Psoas muscle (tissue), 8 donors: Measurements from ENCODE around the gene CTDP1. TPM values are rescaled to one million over a fixed set of nuclear protein-coding genes. Genes with fewer than 3 reads are reported as not detected.

Experiments used
- ATAC-seq, 4 donors: fragments of 200-7000 bp; cut with Tn5 transposase; one replicate each; pipeline ENCODE4 v1.9.1; 2020; ENCODE audit warnings: moderate library complexity in 3 of 4, mild to moderate bottlenecking in 2 of 4
- DNase-seq, 2 donors: peaks; one replicate each; pipeline ENCODE4 v3.0.0-alpha.2; 2020
- H3K27ac ChIP-seq: fragments of 200-600 bp; one replicate; pipeline ENCODE4 v1.8.0; 2022
- H3K27me3 ChIP-seq, 3 donors: fragments of 200-600 bp in 1 of 3; one replicate each; pipeline versions ENCODE4 v1.6.1 to v1.8.0; 2013 to 2022; ENCODE audit warnings: low read length in 2 of 3, mild to moderate bottlenecking in 2 of 3, moderate library complexity in 1 of 3; ENCODE audit not compliant: insufficient read depth in 3 of 3
- H3K36me3 ChIP-seq, 2 donors: fragments of 200-600 bp in 1 of 2; one replicate each; pipeline versions ENCODE4 v1.6.1 to v1.8.0; 2013 to 2022; ENCODE audit warnings: low read depth in 1 of 2, mild to moderate bottlenecking in 1 of 2, moderate library complexity in 1 of 2; ENCODE audit not compliant: insufficient read depth in 1 of 2
- H3K4me1 ChIP-seq: fragments of 200-600 bp; one replicate; pipeline ENCODE4 v1.8.0; 2022
- H3K4me3 ChIP-seq: fragments of 200-600 bp; one replicate; pipeline ENCODE4 v1.8.0; 2022; ENCODE audit warnings: mild to moderate bottlenecking
- H3K9me3 ChIP-seq: fragments of 200-600 bp; one replicate; pipeline ENCODE4 v1.8.0; 2022
- WGBS, 3 donors: extraction: QIAGEN DNeasy Blood & Tissue Kit; methylation state at CpG; one replicate each; pipeline versions ENCODE4 v1.1.6 to v1.1.7; 2013; 5-methylcytosine and 5-hydroxymethylcytosine counted together
- intact Hi-C, 2 donors: fragments of 100-400 bp; cut with DNase I; formaldehyde crosslinking; loops; one replicate each; pipeline versions ENCODE4 v1.11.0 to v1.14.2; 2022
- polyA plus RNA-seq, 3 donors: library from polyadenylated mRNA; stranded (reverse); fragments of 200-250 nt; gene quantifications; one replicate each; pipeline ENCODE4 v1.2.3, GENCODE V29; 2013
- total RNA-seq, 4 donors: library from RNA; stranded (reverse); fragmentation: NEBNext Ultra II Directional in 2 of 4; extraction: Animal tissue kit (Norgen Biotek cat#: 25700) in 2 of 4; gene quantifications; one replicate each; pipeline versions ENCODE4 v1.2.1 to v1.2.4, GENCODE V29; 2021 to 2023
- TF ChIP-seq, protein P1 (sequence below): fragments of 200-600 bp; IDR thresholded peaks from one replicate; pipeline ENCODE4 v1.8.0; 2022; ENCODE audit warnings: antibody characterized with exemption
- donor health status: healthy with polysubstance abuse.
- donor health status: DM: no; HTN: no; CAD: no; lungs with moderate emphysema.
- donor health status: Bipolar disorder and iron deficiency.
- donor health status: healthy.
- donor health status: DM: yes; HTN: yes; CAD: no.
- donor health status: DM: no; HTN: no; CAD: no.
- donor health status: DM: no; HTN: no; CAD: no.
- donor health status: DM: yes; HTN: yes; CAD: no.

Gene CTDP1
- total and polyA plus RNA-seq, 7 donors = 7.6 to 21.6 (median 12.4) TPM

DNA sequence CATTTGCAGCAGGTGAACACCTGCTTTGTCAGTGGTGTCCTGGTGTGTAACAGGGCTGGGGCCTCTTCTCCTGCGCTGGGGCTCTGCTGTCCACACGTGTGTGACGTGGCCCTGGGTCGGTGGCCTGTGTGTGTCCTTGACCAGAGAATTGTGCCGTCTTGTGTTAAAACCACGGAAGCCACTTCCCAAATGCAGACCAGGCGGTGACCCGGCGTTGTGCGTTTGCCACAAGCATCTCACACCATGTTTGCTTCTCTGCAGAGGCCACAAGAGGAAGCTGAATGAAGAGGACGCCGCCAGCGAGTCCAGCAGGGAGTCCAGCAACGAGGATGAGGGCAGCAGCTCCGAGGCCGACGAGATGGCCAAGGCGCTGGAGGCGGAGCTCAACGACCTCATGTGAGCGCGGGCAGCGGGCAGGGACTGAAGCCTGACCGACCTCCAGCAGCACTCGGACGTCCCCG lies 73.8 kb downstream of the CTDP1 start:
- DNase-seq = no peak
- intact Hi-C loops = no loop called here
- 95 to 98% (median 96%) methylated on average over 27 of the region's 27 CpGs for WGBS, 3 donors
- ATAC-seq = no peak
- TF ChIP-seq, protein P1, sequence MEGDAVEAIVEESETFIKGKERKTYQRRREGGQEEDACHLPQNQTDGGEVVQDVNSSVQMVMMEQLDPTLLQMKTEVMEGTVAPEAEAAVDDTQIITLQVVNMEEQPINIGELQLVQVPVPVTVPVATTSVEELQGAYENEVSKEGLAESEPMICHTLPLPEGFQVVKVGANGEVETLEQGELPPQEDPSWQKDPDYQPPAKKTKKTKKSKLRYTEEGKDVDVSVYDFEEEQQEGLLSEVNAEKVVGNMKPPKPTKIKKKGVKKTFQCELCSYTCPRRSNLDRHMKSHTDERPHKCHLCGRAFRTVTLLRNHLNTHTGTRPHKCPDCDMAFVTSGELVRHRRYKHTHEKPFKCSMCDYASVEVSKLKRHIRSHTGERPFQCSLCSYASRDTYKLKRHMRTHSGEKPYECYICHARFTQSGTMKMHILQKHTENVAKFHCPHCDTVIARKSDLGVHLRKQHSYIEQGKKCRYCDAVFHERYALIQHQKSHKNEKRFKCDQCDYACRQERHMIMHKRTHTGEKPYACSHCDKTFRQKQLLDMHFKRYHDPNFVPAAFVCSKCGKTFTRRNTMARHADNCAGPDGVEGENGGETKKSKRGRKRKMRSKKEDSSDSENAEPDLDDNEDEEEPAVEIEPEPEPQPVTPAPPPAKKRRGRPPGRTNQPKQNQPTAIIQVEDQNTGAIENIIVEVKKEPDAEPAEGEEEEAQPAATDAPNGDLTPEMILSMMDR = no peak
- H3K27ac ChIP-seq = no peak overlapping the region
- no peak overlapping the region for H3K4me3 ChIP-seq
- H3K36me3 ChIP-seq = peaks cover 2 to 26% of the 10 kb centered on the region in 2 donors
- H3K27me3 ChIP-seq = no peaks in the 10 kb centered on the region
- no peaks in the 10 kb centered on the region for H3K4me1 ChIP-seq
- no peaks in the 10 kb centered on the region for H3K9me3 ChIP-seq

DNA sequence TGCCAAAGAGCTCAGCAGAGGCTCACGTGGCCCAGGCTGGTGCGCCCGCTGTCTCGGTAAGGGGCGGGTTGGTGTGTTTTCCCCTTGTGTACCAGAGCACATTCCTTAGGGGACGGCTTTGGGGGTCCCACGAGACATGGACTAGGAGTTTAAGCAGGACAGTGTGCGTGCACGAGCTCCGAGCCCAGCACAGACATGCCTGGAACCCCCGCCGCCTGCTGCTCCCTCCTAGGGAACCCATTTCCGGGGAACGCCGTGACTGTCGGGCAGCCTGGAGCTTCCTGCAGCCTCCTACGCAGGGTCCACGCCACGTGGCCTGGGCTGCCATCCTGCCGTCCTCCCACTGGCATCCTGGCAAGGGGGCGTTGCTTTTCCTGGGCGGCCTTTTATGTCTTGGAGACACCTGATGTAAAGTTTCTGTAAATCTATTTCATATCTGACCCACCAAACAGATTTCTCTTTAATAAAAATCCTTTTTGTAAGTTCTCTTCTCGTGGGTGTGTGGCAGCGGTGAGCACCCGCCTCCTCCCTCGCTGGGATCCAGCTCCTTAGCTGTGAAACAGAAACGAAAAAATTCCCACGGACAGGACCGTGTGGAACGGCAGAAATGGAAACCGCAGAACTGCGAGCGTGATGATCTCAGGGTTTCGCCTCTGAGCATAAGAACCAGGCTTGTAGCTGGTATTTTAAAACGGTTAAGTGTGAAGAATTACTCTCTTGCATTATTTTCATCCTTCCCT lies 74.6 kb downstream of the CTDP1 start:
- no peak for DNase-seq
- ATAC-seq = no peak
- H3K36me3 ChIP-seq = peaks cover 2 to 26% of the 10 kb centered on the region in 2 donors
- TF ChIP-seq, protein P1 = no peak
- H3K27me3 ChIP-seq = no peaks in the 10 kb centered on the region
- 96 to 97% (median 96%) methylated on average over 35 of the region's 35 CpGs for WGBS, 3 donors
- intact Hi-C loops = no loop called here
- H3K9me3 ChIP-seq = peaks cover 6% of the 10 kb centered on the region
- no peak overlapping the region for H3K27ac ChIP-seq
- H3K4me3 ChIP-seq = no peak overlapping the region
- H3K4me1 ChIP-seq = no peaks in the 10 kb centered on the region

DNA sequence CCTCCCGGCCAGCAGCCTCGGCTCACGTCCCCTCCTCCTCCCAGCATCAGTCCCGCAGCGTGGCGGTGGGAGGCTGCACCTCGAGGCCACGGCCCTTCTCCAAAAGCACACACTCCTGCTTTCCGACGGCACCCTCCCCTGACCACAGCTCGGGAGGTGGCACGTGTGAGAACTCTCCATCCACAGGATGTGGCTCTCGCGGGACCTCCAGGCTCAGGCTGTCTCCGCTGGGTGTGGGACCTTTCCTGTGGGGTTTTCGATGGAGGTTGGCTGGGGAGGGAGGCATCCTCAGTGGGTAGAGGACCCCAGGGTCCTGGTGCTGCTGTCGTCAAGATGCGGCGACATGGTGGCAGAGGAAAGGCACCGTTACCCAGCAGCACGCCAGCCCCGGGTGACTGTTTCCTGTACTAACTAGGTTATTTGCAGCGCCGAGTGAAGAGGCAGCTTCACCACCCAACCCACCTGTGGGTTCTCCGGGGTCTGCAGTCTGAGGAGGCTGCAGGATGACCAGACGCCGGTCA lies 75.3 kb downstream of the CTDP1 start:
- intact Hi-C loops = no loop called here
- TF ChIP-seq, protein P1 = no peak
- DNase-seq (no peak), ATAC-seq (no peak)
- Histone ChIP-seq H3K9me3 (peaks cover 13% of the 10 kb centered on the region), H3K4me3 (no peak overlapping the region), H3K27me3 (no peaks in the 10 kb centered on the region), H3K36me3 (peaks cover 2 to 26% of the 10 kb centered on the region in 2 donors), H3K4me1 (no peaks in the 10 kb centered on the region), H3K27ac (no peak overlapping the region)
- 96 to 97% (median 96%) methylated on average over 27 of the region's 27 CpGs for WGBS, 3 donors

DNA sequence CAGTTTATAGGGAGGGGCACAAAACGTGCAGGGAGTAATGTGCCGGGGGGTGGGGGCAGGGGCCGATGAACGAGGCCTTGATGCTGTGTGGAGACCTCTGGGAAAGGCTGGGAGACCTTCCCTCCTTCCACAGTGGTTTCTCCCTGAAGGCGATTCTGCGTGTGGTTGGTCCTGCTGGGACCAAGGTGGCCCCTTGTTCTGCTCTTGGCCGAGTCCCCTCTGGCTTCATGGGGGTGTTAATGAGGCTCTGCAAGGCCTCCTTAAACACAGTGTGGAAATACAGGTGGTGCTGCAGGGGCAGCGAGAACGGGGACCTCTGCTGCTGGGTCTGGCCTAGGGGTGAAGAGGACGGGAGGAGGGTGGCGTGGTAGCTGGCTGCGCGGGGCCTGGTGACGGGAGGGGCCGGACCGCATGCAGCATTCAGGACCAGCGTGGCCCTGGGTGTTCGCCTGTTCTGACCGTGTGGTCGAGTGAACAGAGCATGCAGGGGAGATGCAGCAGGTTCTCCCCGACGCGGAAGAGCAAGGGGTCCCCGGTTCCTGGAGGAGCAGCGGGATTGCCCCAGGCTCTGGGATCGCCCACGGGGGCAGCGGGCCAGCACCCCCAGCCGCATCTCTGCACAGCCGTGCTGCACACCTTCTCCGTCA lies 76.0 kb downstream of the CTDP1 start:
- ATAC-seq = no peak
- 96% methylated on average over 31 of the region's 31 CpGs for WGBS, 3 donors

More for the DNA sequence above, 76.0 kb downstream of the CTDP1 start:
- intact Hi-C loops = no loop called here
- no peaks in the 10 kb centered on the region for H3K4me1 ChIP-seq
- no peak overlapping the region for H3K4me3 ChIP-seq
- DNase-seq = no peak
- H3K27ac ChIP-seq = no peak overlapping the region
- peaks cover 2 to 26% of the 10 kb centered on the region in 2 donors for H3K36me3 ChIP-seq
- H3K9me3 ChIP-seq = peaks cover 13% of the 10 kb centered on the region
- H3K27me3 ChIP-seq = no peaks in the 10 kb centered on the region
- TF ChIP-seq, protein P1 = no peak
